ENCODE data around the gene MLKL. TPM values are rescaled to one million over a fixed set of nuclear protein-coding genes. Genes with fewer than 3 reads are reported as not detected.

MLKL gene
- total and polyA plus RNA-seq, 2 of the 13 experiments (the other 11 are each of a cell fraction or from before 2014, with no cell fraction given) = 6.4 to 10.7 TPM

- TF ChIP-seq PATZ1 (CRISPR knock-in tag; IDR thresholded peaks at IDR 0.05) (0 out of 2 replicates have a peak, but pooled peaks have one; percentile 18), ATF1 (CRISPR knock-in tag; IDR thresholded peaks at IDR 0.05) (no peak), ZNF891 (CRISPR knock-in tag; IDR thresholded peaks at IDR 0.05) (no peak), STAG1 (CRISPR knock-in tag; IDR thresholded peaks at IDR 0.05) (no peak), BRCA1 (CRISPR knock-in tag; IDR thresholded peaks at IDR 0.05) (no peak), FOXA1 (IDR thresholded peaks at IDR 0.05) (no peak), FOXA1 (CRISPR knock-in tag; IDR thresholded peaks at IDR 0.05) (0 out of 2 replicates have a peak, but pooled peaks have one; percentile 19), HMG20B (CRISPR knock-in tag; conservative IDR thresholded peaks at IDR 0.05) (no peak), ARID2 (CRISPR knock-in tag; IDR thresholded peaks at IDR 0.05; ENCODE audit: borderline replicate concordance) (no peak), GMEB1 (CRISPR knock-in tag; IDR thresholded peaks at IDR 0.05; ENCODE audit: borderline replicate concordance) (no peak), SALL1 (CRISPR knock-in tag; IDR thresholded peaks at IDR 0.05) (peak; percentile 57), SOX13 (IDR thresholded peaks at IDR 0.05) (no peak), SOX13 (CRISPR knock-in tag; conservative IDR thresholded peaks at IDR 0.05 in 1 of 2, IDR thresholded peaks at IDR 0.05 in 1 of 2) (peak in 1 of 2 experiments; percentile 29; a peak in 1 of 4 replicates), ZNF543 (CRISPR knock-in tag; IDR thresholded peaks at IDR 0.05) (no peak), HOXA3 (CRISPR knock-in tag; IDR thresholded peaks at IDR 0.05) (peak; percentile 23; the same call in 1 of the 2 replicates), FOXA3 (CRISPR knock-in tag; IDR thresholded peaks at IDR 0.05) (peak; percentile 63), ZNF580 (CRISPR knock-in tag; IDR thresholded peaks at IDR 0.05; ENCODE audit: borderline replicate concordance, low read depth) (no peak), FOSL2 (CRISPR knock-in tag; IDR thresholded peaks at IDR 0.05) (peak; percentile 33), CENPBD1 (CRISPR knock-in tag; IDR thresholded peaks at IDR 0.05; ENCODE audit: borderline replicate concordance, low read depth) (no peak), NR3C1 (CRISPR knock-in tag; IDR thresholded peaks at IDR 0.05) (no peak), NR2F1 (CRISPR knock-in tag; IDR thresholded peaks at IDR 0.05) (peak in 1 of 2 experiments; percentile 49; a peak in 1 of 4 replicates), ZNF382 (CRISPR knock-in tag; IDR thresholded peaks at IDR 0.05; ENCODE audit: borderline replicate concordance) (no peak), SSRP1 (CRISPR knock-in tag; IDR thresholded peaks at IDR 0.05) (no peak), HMGXB4 (CRISPR knock-in tag; IDR thresholded peaks at IDR 0.05; ENCODE audit: borderline replicate concordance in 1 of 2, low read depth in 1 of 2) (0 out of 4 replicates have a peak, but pooled peaks of 1 of the 2 experiments have one; percentile 22)
Measured at GRCh38 chr16:74731853-74732477, 31.3 kb upstream of the MLKL start (continued).

Data from HepG2 (cell line).